Body of pancreas (tissue), 4 donors: ENCODE measurements around the gene SREBF1. TPM values are rescaled to one million over a fixed set of nuclear protein-coding genes. Genes with fewer than 3 reads are reported as not detected.

Experiments used
- ATAC-seq: fragments of 150-250 bp; one replicate; pipeline ENCODE4 v1.9.1; 2016
- DNase-seq, 4 donors: peaks; one replicate each; pipeline ENCODE4 v3.0.0-alpha.2; 2019
- H3K27ac ChIP-seq, 4 donors: fragments of 200-600 bp; sonication (generic); 1 replicate in 3 of 4; 2 replicates in 1 of 4; pipeline versions ENCODE4 v1.5.1 to v1.6.1; 2016 to 2019; ENCODE audit warnings: mild to moderate bottlenecking in 1 of 4, mixed read lengths in 1 of 4, moderate library complexity in 1 of 4
- H3K27me3 ChIP-seq, 2 donors: fragments of 200-600 bp; sonication (generic); one replicate each; pipeline ENCODE4 v1.6.0; 2016; ENCODE audit warnings: mild to moderate bottlenecking in 1 of 2
- H3K36me3 ChIP-seq, 2 donors: fragments of 200-600 bp; sonication (generic); replicated peaks in 1 of 2; 2 replicates each; pipeline ENCODE4 v1.5.1; 2016; ENCODE audit warnings: low read depth in 2 of 2; ENCODE audit not compliant: insufficient read depth in 1 of 2
- H3K4me1 ChIP-seq: fragments of 200-600 bp; sonication (generic); one replicate; pipeline ENCODE4 v1.6.0; 2016
- H3K4me3 ChIP-seq, 2 donors: fragments of 200-600 bp; sonication (generic); 1 replicate in 1 of 2; 2 replicates in 1 of 2; pipeline ENCODE4 v1.5.1; 2016 to 2019
- H3K9me3 ChIP-seq, 3 donors: fragments of 200-600 bp; sonication (generic); 1 replicate in 2 of 3; 2 replicates in 1 of 3; pipeline ENCODE4 v1.5.1; 2016
- CTCF ChIP-seq, 7 experiments: fragments of 450-650 bp in 4 of 7; fragments of 200-600 bp in 3 of 7; sonication (generic) in 3 of 7; IDR thresholded peaks; one replicate each; pipeline ENCODE4 v1.5.1; 2016 to 2019; ENCODE audit warnings: antibody characterized with exemption in 7 of 7
- POLR2A ChIP-seq, 3 donors: fragments of 450-650 bp; IDR thresholded peaks; one replicate each; pipeline ENCODE4 v1.6.1; 2016; ENCODE audit warnings: antibody characterized with exemption in 3 of 3, mild to moderate bottlenecking in 2 of 3
- WGBS, 2 donors: methylation state at CpG; one replicate each; pipeline ENCODE4 v1.1.5; 2017; 5-methylcytosine and 5-hydroxymethylcytosine counted together
- intact Hi-C: fragments of 100-400 bp; cut with DNase I; formaldehyde crosslinking; loops from one replicate; pipeline ENCODE4 v1.15.1; 2023
- total RNA-seq, 2 donors: library from RNA; depleted of rRNA; stranded (reverse); fragments of >200 nt; gene quantifications; one replicate each; pipeline ENCODE4 v1.1.0, GENCODE V29; 2016

The SREBF1 gene
- total RNA-seq, 2 donors from 2014 or later, result 22.3 to 88.0 TPM

- DNase-seq (no peak), ATAC-seq (peak; percentile 43)
- H3K4me1 ChIP-seq, result no peaks in the 10 kb centered on the region
- no peaks in the 10 kb centered on the region for H3K36me3 ChIP-seq
- intact Hi-C loops, result no loop called here
- no peaks in the 10 kb centered on the region for H3K9me3 ChIP-seq
- H3K27ac ChIP-seq, result peak overlapping the region in 1 of 4 donors; percentile 17
- WGBS, 2 donors, result 82 to 88% methylated on average over 18 of the region's 18 CpGs
- no peak for TF ChIP-seq POLR2A (IDR thresholded peaks at IDR 0.05)
- no peak for TF ChIP-seq CTCF (IDR thresholded peaks at IDR 0.05)
- no peaks in the 10 kb centered on the region for H3K27me3 ChIP-seq
- H3K4me3 ChIP-seq, result no peak overlapping the region
Measured at GRCh38 chr17:17868641-17869522, 32.1 kb upstream of the SREBF1 start.

GRCh38 chr17:17866897-17867296 lies 30.1 kb upstream of the SREBF1 start:
- TF ChIP-seq POLR2A (IDR thresholded peaks at IDR 0.05) (no peak), CTCF (IDR thresholded peaks at IDR 0.05) (no peak)
- Histone ChIP-seq H3K27ac (no peak overlapping the region), H3K4me1 (no peaks in the 10 kb centered on the region), H3K27me3 (no peaks in the 10 kb centered on the region), H3K9me3 (no peaks in the 10 kb centered on the region), H3K4me3 (no peak overlapping the region), H3K36me3 (no peaks in the 10 kb centered on the region)
- WGBS, 2 donors, result 90 to 97% methylated on average over 3 to 4 of the region's 4 CpGs
- ATAC-seq (no peak), DNase-seq (no peak)
- intact Hi-C loops, result no loop called here

- Histone ChIP-seq H3K4me1 (no peaks in the 10 kb centered on the region), H3K9me3 (no peaks in the 10 kb centered on the region), H3K4me3 (no peak overlapping the region), H3K36me3 (no peaks in the 10 kb centered on the region), H3K27ac (no peak overlapping the region), H3K27me3 (no peaks in the 10 kb centered on the region)
- 60 to 87% methylated on average over 1 to 3 of the region's 3 CpGs for WGBS, 2 donors
- no peak for DNase-seq
- TF ChIP-seq CTCF (IDR thresholded peaks at IDR 0.05), result no peak
- no peak for TF ChIP-seq POLR2A (IDR thresholded peaks at IDR 0.05)
- ATAC-seq, result no peak
- intact Hi-C loops, result no loop called here
Measured at GRCh38 chr17:17866425-17866824, 29.6 kb upstream of the SREBF1 start.

GRCh38 chr17:17865035-17865434 lies 28.2 kb upstream of the SREBF1 start:
- no peaks in the 10 kb centered on the region for H3K36me3 ChIP-seq
- H3K27ac ChIP-seq, result no peak overlapping the region
- intact Hi-C loops, result no loop called here
- no peaks in the 10 kb centered on the region for H3K4me1 ChIP-seq
- TF ChIP-seq POLR2A (IDR thresholded peaks at IDR 0.05) (no peak), CTCF (IDR thresholded peaks at IDR 0.05) (no peak)
- H3K4me3 ChIP-seq, result no peak overlapping the region
- H3K27me3 ChIP-seq, result no peaks in the 10 kb centered on the region
- no peak for ATAC-seq
- no peak for DNase-seq
- WGBS, 2 donors, result 47 to 74% methylated on average over 1 of the region's 1 CpG
- no peaks in the 10 kb centered on the region for H3K9me3 ChIP-seq

- H3K27me3 ChIP-seq, result no peaks in the 10 kb centered on the region
- H3K4me1 ChIP-seq, result peaks cover 10% of the 10 kb centered on the region
- no peak overlapping the region for H3K4me3 ChIP-seq
- H3K36me3 ChIP-seq, result no peaks in the 10 kb centered on the region
- WGBS, 2 donors, result 71 to 75% methylated on average over 5 of the region's 5 CpGs
- no peaks in the 10 kb centered on the region for H3K9me3 ChIP-seq
- DNase-seq (no peak), ATAC-seq (no peak)
- intact Hi-C loops, result no loop called here
- no peak overlapping the region for H3K27ac ChIP-seq
- TF ChIP-seq CTCF (IDR thresholded peaks at IDR 0.05) (no peak), POLR2A (IDR thresholded peaks at IDR 0.05) (no peak)
Measured at GRCh38 chr17:17860766-17861107, 24.0 kb upstream of the SREBF1 start.
